WTC11 (cell line): ENCODE measurements around the gene CLOCK. TPM values are rescaled to one million over a fixed set of nuclear protein-coding genes. Genes with fewer than 3 reads are reported as not detected.
A peak's percentile ranks its signal among the peaks of the same experiment; 100 is the strongest.
"Not testable (repeated sequence)": the region's sequence is repeated elsewhere in the genome, so short reads cannot be mapped to it uniquely, and the experiment has no call there.

ENCODE experiments used
- ATAC-seq: fragments of 200-7000 bp; cut with Tn5 transposase; 2 replicates; pipeline ENCODE4 v1.10.0; 2021; ENCODE audit warnings: mild to moderate bottlenecking, moderate library complexity
- CTCF ChIA-PET: fragments of 300-600 bp; sonication (Branson Sonifier 250); formaldehyde crosslinking; loops from one replicate; lab custom pipeline; 2021; ENCODE audit warnings: antibody characterized with exemption; lab: Charles Lee
- POLR2A ChIA-PET: fragments of 350-600 bp; sonication (Branson Sonifier 250); formaldehyde crosslinking; loops from one replicate; lab custom pipeline; 2021; ENCODE audit warnings: antibody characterized with exemption; lab: Charles Lee
- DNase-seq: peaks from one replicate; pipeline ENCODE4 v3.0.0; 2021; ENCODE audit warnings: low spot score
- H3K27ac Mint-ChIP-seq: 2 replicates; pipeline ENCODE4 v1.8.0; 2021; ENCODE audit warnings: mixed read lengths
- H3K27me3 Mint-ChIP-seq: 2 replicates; pipeline ENCODE4 v1.8.0; 2021; ENCODE audit warnings: low read depth, mild to moderate bottlenecking, moderate library complexity, mixed read lengths
- H3K36me3 Mint-ChIP-seq: 2 replicates; pipeline ENCODE4 v1.8.0; 2021; ENCODE audit warnings: mixed read lengths
- H3K4me1 Mint-ChIP-seq: 2 replicates; pipeline ENCODE4 v1.8.0; 2022; ENCODE audit warnings: mixed read lengths
- H3K4me3 Mint-ChIP-seq: 2 replicates; pipeline ENCODE4 v1.8.0; 2021; ENCODE audit warnings: mild to moderate bottlenecking, moderate library complexity, mixed read lengths
- H3K9me3 Mint-ChIP-seq: 2 replicates; pipeline ENCODE4 v1.8.0; 2021; ENCODE audit warnings: mixed read lengths
- ATF1 ChIP-seq: sonication (generic); formaldehyde crosslinking; IDR thresholded peaks from 2 replicates; pipeline ENCODE4 v1.8.1; 2023; ENCODE audit warnings: mild to moderate bottlenecking, moderate library complexity, missing genetic modification reagents
- CREM ChIP-seq: sonication (generic); formaldehyde crosslinking; IDR thresholded peaks from 2 replicates; pipeline ENCODE4 v1.8.1; 2022; ENCODE audit warnings: mild to moderate bottlenecking, missing genetic modification reagents, moderate library complexity
- EMX1 ChIP-seq: fragments of 250-450 bp; sonication (Bioruptor Pico); IDR thresholded peaks from 2 replicates; pipeline ENCODE4 v1.8.0; 2021; ENCODE audit warnings: mild to moderate bottlenecking
- JAZF1 ChIP-seq: fragments of 250-450 bp; sonication (Bioruptor Pico); IDR thresholded peaks from 2 replicates; pipeline ENCODE4 v1.9.0; 2021; ENCODE audit warnings: moderate library complexity, mild to moderate bottlenecking, inconsistent platforms
- PRDM15 ChIP-seq: sonication (generic); formaldehyde crosslinking; IDR thresholded peaks from 2 replicates; pipeline ENCODE4 v1.8.0; 2022; ENCODE audit warnings: missing genetic modification reagents
- SMAD3 ChIP-seq: sonication (generic); formaldehyde crosslinking; IDR thresholded peaks from 2 replicates; pipeline ENCODE4 v1.8.0; 2022; ENCODE audit warnings: missing genetic modification reagents, mild to moderate bottlenecking, borderline replicate concordance
- ZNF138 ChIP-seq: sonication (generic); formaldehyde crosslinking; conservative IDR thresholded peaks from 2 replicates; pipeline ENCODE4 v1.8.1; 2022; ENCODE audit warnings: mild to moderate bottlenecking, moderate library complexity, missing genetic modification reagents
- ZNF232 ChIP-seq: sonication (generic); formaldehyde crosslinking; IDR thresholded peaks from 2 replicates; pipeline ENCODE4 v1.8.0; 2022; ENCODE audit warnings: mild to moderate bottlenecking, missing genetic modification reagents
- ZNF317 ChIP-seq: sonication (generic); formaldehyde crosslinking; IDR thresholded peaks from 2 replicates; pipeline ENCODE4 v1.8.1; 2023; ENCODE audit warnings: low read depth, mild to moderate bottlenecking, moderate library complexity, missing genetic modification reagents, borderline replicate concordance
- total RNA-seq: library from RNA; stranded (reverse); gene quantifications from 3 replicates; pipeline ENCODE4 v1.2.3, GENCODE V29; 2021
- TF ChIP-seq, protein P1 (sequence below): sonication (generic); formaldehyde crosslinking; IDR thresholded peaks from 2 replicates; pipeline ENCODE4 v1.8.0; 2022; ENCODE audit warnings: mild to moderate bottlenecking, missing genetic modification reagents
- TF ChIP-seq, protein P2 (sequence below): fragments of 250-450 bp; sonication (Bioruptor Pico); IDR thresholded peaks from 2 replicates; pipeline ENCODE4 v1.8.0; 2021; ENCODE audit warnings: mild to moderate bottlenecking
- TF ChIP-seq, protein P3 (sequence below): sonication (generic); formaldehyde crosslinking; IDR thresholded peaks from 2 replicates; pipeline ENCODE4 v1.8.1; 2022; ENCODE audit warnings: low read depth, mild to moderate bottlenecking, moderate library complexity, missing genetic modification reagents, borderline replicate concordance

Gene CLOCK
- total RNA-seq, 1 experiment from 2014 or later: 18.6 TPM

DNA sequence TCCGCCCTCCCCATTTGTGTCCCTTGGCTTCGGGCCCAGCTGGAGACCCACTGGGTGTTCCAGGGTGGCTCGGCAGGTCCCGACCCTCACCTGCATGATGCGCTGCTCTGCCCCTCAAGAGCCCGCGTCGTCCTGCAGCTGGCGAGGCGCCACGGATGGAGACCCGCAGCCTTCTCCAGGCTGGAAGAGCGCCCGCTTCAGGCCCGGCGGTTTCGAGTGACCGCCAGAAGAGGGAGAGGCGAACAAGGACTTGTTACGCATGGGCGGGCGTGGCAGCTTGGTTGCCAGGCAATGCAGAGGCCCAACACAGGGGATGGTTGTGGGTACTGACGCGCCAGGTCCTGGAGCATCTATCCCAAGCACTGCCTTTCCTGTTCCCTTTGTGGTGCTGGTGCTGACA is 45.3 kb upstream of the CLOCK start, which contains the start of gene PDCL2 (continued):
- TF ChIP-seq EMX1 (CRISPR knock-in tag): no peak
- TF ChIP-seq, protein P1, sequence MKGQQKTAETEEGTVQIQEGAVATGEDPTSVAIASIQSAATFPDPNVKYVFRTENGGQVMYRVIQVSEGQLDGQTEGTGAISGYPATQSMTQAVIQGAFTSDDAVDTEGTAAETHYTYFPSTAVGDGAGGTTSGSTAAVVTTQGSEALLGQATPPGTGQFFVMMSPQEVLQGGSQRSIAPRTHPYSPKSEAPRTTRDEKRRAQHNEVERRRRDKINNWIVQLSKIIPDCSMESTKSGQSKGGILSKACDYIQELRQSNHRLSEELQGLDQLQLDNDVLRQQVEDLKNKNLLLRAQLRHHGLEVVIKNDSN (CRISPR knock-in tag): no peak
- no peak for TF ChIP-seq CREM (CRISPR knock-in tag)

DNA sequence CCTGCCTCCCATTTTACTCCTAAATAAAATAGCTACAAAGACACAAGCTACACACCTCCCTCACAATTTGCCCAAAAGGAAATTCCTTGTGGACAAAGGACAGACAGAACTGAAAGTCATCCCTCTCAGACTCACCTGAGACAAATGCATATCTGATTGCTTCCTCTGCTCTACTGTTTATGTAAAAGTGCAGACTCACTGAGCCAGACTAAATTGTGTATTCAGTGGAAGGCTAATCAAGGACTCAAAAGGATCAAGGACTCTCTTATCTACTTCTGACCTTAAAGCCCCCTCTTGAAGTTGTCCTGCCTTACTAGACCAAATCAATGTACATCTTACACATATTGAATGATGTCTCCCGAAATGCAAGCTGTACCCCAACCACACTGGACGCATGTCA is 41.5 kb upstream of the CLOCK start:
- TF ChIP-seq, protein P1 (CRISPR knock-in tag): no peak
- TF ChIP-seq ZNF138: no peak
- H3K4me1 Mint-ChIP-seq: peaks cover 8% of the 10 kb centered on the region
- peak overlapping the region; percentile 44 for H3K27ac Mint-ChIP-seq
- ATAC-seq (no peak), DNase-seq (no peak)
- ChIA-PET POLR2A (no interaction called here), CTCF (no interaction called here)
- H3K36me3 Mint-ChIP-seq: peaks cover 14% of the 10 kb centered on the region
- H3K9me3 Mint-ChIP-seq: peaks cover 15% of the 10 kb centered on the region
- no peak overlapping the region for H3K4me3 Mint-ChIP-seq
- no peaks in the 10 kb centered on the region for H3K27me3 Mint-ChIP-seq

- peaks cover 19% of the 10 kb centered on the region for H3K36me3 Mint-ChIP-seq
- DNase-seq, H3K4me3 Mint-ChIP-seq, H3K27me3 Mint-ChIP-seq, ATAC-seq, H3K27ac Mint-ChIP-seq, CTCF ChIA-PET, H3K4me1 Mint-ChIP-seq, POLR2A ChIA-PET: not testable (repeated sequence)
- H3K9me3 Mint-ChIP-seq: peaks cover 31% of the 10 kb centered on the region
Observed at GRCh38 chr4:55582773-55583172, 36.1 kb upstream of the CLOCK start.

GRCh38 chr4:55578341-55579010 is 31.8 kb upstream of the CLOCK start:
- H3K9me3 Mint-ChIP-seq: peaks cover 61% of the 10 kb centered on the region

GRCh38 chr4:55575513-55575912 is 28.8 kb upstream of the CLOCK start:
- POLR2A ChIA-PET: no interaction called here
- H3K27me3 Mint-ChIP-seq: no peaks in the 10 kb centered on the region; the same call in 1 of the 2 replicates
- peaks cover 48% of the 10 kb centered on the region for H3K9me3 Mint-ChIP-seq

More at GRCh38 chr4:55578341-55579010, 31.8 kb upstream of the CLOCK start:
- no peak for DNase-seq
- Mint-ChIP-seq H3K27ac (no peak overlapping the region), H3K4me1 (no peaks in the 10 kb centered on the region), H3K27me3 (no peaks in the 10 kb centered on the region; the same call in 1 of the 2 replicates), H3K4me3 (no peak overlapping the region), H3K36me3 (peaks cover 48% of the 10 kb centered on the region)
- ChIA-PET POLR2A (no interaction called here), CTCF (no interaction called here)
- TF ChIP-seq JAZF1 (CRISPR knock-in tag) (no peak), SMAD3 (CRISPR knock-in tag) (no peak), ZNF232 (CRISPR knock-in tag) (no peak)
- TF ChIP-seq, protein P2, sequence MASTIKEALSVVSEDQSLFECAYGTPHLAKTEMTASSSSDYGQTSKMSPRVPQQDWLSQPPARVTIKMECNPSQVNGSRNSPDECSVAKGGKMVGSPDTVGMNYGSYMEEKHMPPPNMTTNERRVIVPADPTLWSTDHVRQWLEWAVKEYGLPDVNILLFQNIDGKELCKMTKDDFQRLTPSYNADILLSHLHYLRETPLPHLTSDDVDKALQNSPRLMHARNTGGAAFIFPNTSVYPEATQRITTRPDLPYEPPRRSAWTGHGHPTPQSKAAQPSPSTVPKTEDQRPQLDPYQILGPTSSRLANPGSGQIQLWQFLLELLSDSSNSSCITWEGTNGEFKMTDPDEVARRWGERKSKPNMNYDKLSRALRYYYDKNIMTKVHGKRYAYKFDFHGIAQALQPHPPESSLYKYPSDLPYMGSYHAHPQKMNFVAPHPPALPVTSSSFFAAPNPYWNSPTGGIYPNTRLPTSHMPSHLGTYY (CRISPR knock-in tag): no peak
- ATAC-seq: no peak

More at GRCh38 chr4:55575513-55575912, 28.8 kb upstream of the CLOCK start:
- TF ChIP-seq ATF1 (CRISPR knock-in tag) (no peak), PRDM15 (CRISPR knock-in tag) (no peak), ZNF317 (CRISPR knock-in tag) (no peak)
- TF ChIP-seq, protein P3, sequence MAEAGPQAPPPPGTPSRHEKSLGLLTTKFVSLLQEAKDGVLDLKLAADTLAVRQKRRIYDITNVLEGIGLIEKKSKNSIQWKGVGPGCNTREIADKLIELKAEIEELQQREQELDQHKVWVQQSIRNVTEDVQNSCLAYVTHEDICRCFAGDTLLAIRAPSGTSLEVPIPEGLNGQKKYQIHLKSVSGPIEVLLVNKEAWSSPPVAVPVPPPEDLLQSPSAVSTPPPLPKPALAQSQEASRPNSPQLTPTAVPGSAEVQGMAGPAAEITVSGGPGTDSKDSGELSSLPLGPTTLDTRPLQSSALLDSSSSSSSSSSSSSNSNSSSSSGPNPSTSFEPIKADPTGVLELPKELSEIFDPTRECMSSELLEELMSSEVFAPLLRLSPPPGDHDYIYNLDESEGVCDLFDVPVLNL: no peak
- TF ChIP-seq, protein P2 (CRISPR knock-in tag): no peak
- TF ChIP-seq, protein P1 (CRISPR knock-in tag): no peak
- TF ChIP-seq, all 79 proteins: peak for 0
- Mint-ChIP-seq H3K27ac (no peak overlapping the region), H3K4me3 (no peak overlapping the region), H3K4me1 (0 out of 2 replicates have a peak, but pooled peaks cover 5% of the 10 kb centered on the region), H3K36me3 (peaks cover 43% of the 10 kb centered on the region)
- CTCF ChIA-PET: no interaction called here
- ATAC-seq (no peak), DNase-seq (no peak)
